Endothelial cell of umbilical vein (primary cell): ENCODE data around the gene FTO. TPM values are rescaled to one million over a fixed set of nuclear protein-coding genes. Genes with fewer than 3 reads are reported as not detected.

Experiments
- BruUV-seq: library from RNA; stranded (reverse); fragments of 400-500 nt; replicated peaks from 2 replicates; lab custom pipeline; 2021; lab: Mats Ljungman, UMichigan
- CTCF ChIA-PET: fragments of 300-600, 350-600 bp; sonication (Branson Sonifier 250); formaldehyde crosslinking; loops from one replicate; lab custom pipeline; 2021; ENCODE audit warnings: antibody characterized with exemption, inconsistent platforms; lab: Charles Lee
- POLR2A ChIA-PET: fragments of 300-600, 350-600 bp; sonication (Branson Sonifier 250); formaldehyde crosslinking; loops from one replicate; lab custom pipeline; 2021; ENCODE audit warnings: antibody characterized with exemption, inconsistent platforms; lab: Charles Lee
- DNase-seq: peaks from one replicate; pipeline ENCODE4 v3.0.0-alpha.2; 2011; ENCODE audit warnings: low read depth, low spot score
- FAIRE-seq: peaks from 2 replicates; lab custom pipeline; 2011; peaks lifted over from hg19 to GRCh38; lab: Jason Lieb, UNC
- H2AFZ ChIP-seq: 2 replicates; pipeline ENCODE4 v1.6.0; 2012; ENCODE audit warnings: low read depth, low read length, control low read depth, inconsistent platforms
- H3K27ac ChIP-seq: 2 replicates; pipeline ENCODE4 v1.5.1; 2011; ENCODE audit warnings: low read depth, mild to moderate bottlenecking, control low read depth, low read length, moderate library complexity; ENCODE audit not compliant: insufficient read depth
- H3K27me3 ChIP-seq, 2 experiments: 2 replicates each; pipeline versions ENCODE4 v1.6.0 to v1.6.1; 2011; ENCODE audit warnings: low read length in 2 of 2, mixed read lengths in 1 of 2; ENCODE audit not compliant: control insufficient read depth in 2 of 2, insufficient read depth in 2 of 2
- H3K36me3 ChIP-seq, 2 experiments: 2 replicates in 1 of 2; 3 replicates in 1 of 2; pipeline ENCODE4 v1.5.1; 2011; ENCODE audit warnings: low read length in 2 of 2, mild to moderate bottlenecking in 1 of 2, moderate library complexity in 1 of 2; ENCODE audit not compliant: control insufficient read depth in 2 of 2, insufficient read depth in 2 of 2; ENCODE audit errors: extremely low read depth in 1 of 2
- H3K4me1 ChIP-seq: 3 replicates; pipeline ENCODE4 v1.5.1; 2011; ENCODE audit warnings: mild to moderate bottlenecking, low read length; ENCODE audit not compliant: control insufficient read depth, insufficient read depth; ENCODE audit errors: extremely low read depth
- H3K4me2 ChIP-seq: 2 replicates; pipeline ENCODE4 v1.6.1; 2011; ENCODE audit warnings: low read length, control low read depth, mixed read lengths; ENCODE audit not compliant: insufficient read depth
- H3K4me3 ChIP-seq, 3 experiments: fragments of 200-600 bp in 1 of 3; sonication (generic), shearing (Covaris generic) in 1 of 3; replicated peaks in 1 of 3; 2 replicates each; pipeline ENCODE4 v1.5.1; 2011 to 2016; ENCODE audit warnings: control low read depth in 3 of 3, low read length in 3 of 3, mild to moderate bottlenecking in 2 of 3, inconsistent platforms in 1 of 3, low read depth in 1 of 3, moderate library complexity in 1 of 3; ENCODE audit not compliant: insufficient read depth in 1 of 3
- H3K79me2 ChIP-seq: 2 replicates; pipeline ENCODE4 v1.6.0; 2012; ENCODE audit warnings: low read length, inconsistent platforms; ENCODE audit not compliant: control insufficient read depth, insufficient read depth
- H3K9ac ChIP-seq: replicated peaks from 2 replicates; pipeline ENCODE3; 2011; ENCODE audit warnings: low read length, control low read depth; ENCODE audit not compliant: insufficient read depth; ENCODE audit errors: extremely low read depth
- H3K9me1 ChIP-seq: replicated peaks from 3 replicates; pipeline ENCODE4 v1.6.0; 2011; ENCODE audit warnings: mild to moderate bottlenecking, low read length; ENCODE audit not compliant: control insufficient read depth, insufficient read depth; ENCODE audit errors: extremely low read depth
- H3K9me3 ChIP-seq: replicated peaks from 2 replicates; pipeline ENCODE4 v1.5.1; 2012; ENCODE audit warnings: low read length, inconsistent platforms; ENCODE audit not compliant: control insufficient read depth, insufficient read depth
- H4K20me1 ChIP-seq: replicated peaks from 2 replicates; pipeline ENCODE3; 2011; ENCODE audit warnings: mild to moderate bottlenecking, low read length; ENCODE audit not compliant: control insufficient read depth, insufficient read depth; ENCODE audit errors: extremely low read depth
- EZH2 ChIP-seq: IDR thresholded peaks from 2 replicates; pipeline ENCODE4 v1.6.1; 2012; ENCODE audit warnings: borderline replicate concordance, low read depth, mild to moderate bottlenecking, moderate library complexity, low read length, inconsistent platforms; ENCODE audit not compliant: severe bottlenecking
- FOS ChIP-seq: IDR thresholded peaks from 2 replicates; pipeline ENCODE4 v1.6.1; 2011; ENCODE audit warnings: mild to moderate bottlenecking, low read length, moderate library complexity, borderline replicate concordance; ENCODE audit not compliant: insufficient read depth
- GATA2 ChIP-seq: IDR thresholded peaks from 2 replicates; pipeline ENCODE4 v1.7.0; 2011; ENCODE audit warnings: low read depth, mild to moderate bottlenecking, moderate library complexity, mixed read lengths, low read length; ENCODE audit not compliant: insufficient read length, insufficient read depth
- JUN ChIP-seq: IDR thresholded peaks from 2 replicates; pipeline ENCODE4 v1.6.1; 2011; ENCODE audit warnings: borderline replicate concordance, low read depth; ENCODE audit not compliant: insufficient read length, insufficient read depth
- MYC ChIP-seq: IDR thresholded peaks from one replicate; pipeline ENCODE4 v1.6.1; 2011; ENCODE audit warnings: mild to moderate bottlenecking, low read depth, low read length
- POLR2A ChIP-seq: IDR thresholded peaks from 2 replicates; pipeline ENCODE4 v1.6.1; 2012; ENCODE audit warnings: low read depth, mild to moderate bottlenecking, control low read depth, low read length
- POLR2AphosphoS5 ChIP-seq: IDR thresholded peaks from 2 replicates; pipeline ENCODE4 v1.6.1; 2012; ENCODE audit warnings: low read depth, mild to moderate bottlenecking, control low read depth, low read length, moderate library complexity; ENCODE audit not compliant: insufficient read depth
- dilution Hi-C: fragments of 300-500 bp; cut with MboI; formaldehyde crosslinking; loops from one replicate; pipeline ENCODE4 v1.15.0; 2019; ENCODE audit warnings: low sequenced_read_pairs; ENCODE audit not compliant: extremely low pct_ligation_motif_present
- intact Hi-C: fragments of 100-400 bp; cut with micrococcal nuclease; formaldehyde crosslinking; loops from one replicate; pipeline ENCODE4 v1.10.0; 2022
- polyA plus RNA-seq, 4 experiments: library from polyadenylated mRNA; depleted of rRNA in 3 of 4; stranded (reverse) in 3 of 4; unstranded in 1 of 4; fragments of >200 nt; gene quantifications; 2 replicates each; pipeline versions ENCODE4 v1.2.1 to v1.2.3, GENCODE V29; 2011 to 2012; ENCODE audit warnings: missing spikeins in 1 of 4
- total RNA-seq: library from RNA; stranded (reverse); gene quantifications from 2 replicates; pipeline ENCODE4 v1.2.3, GENCODE V29; 2021
- TF ChIP-seq, protein P1 (sequence below): IDR thresholded peaks from 2 replicates; pipeline ENCODE4 v1.6.1; 2011; ENCODE audit not compliant: insufficient read depth, insufficient read length
- TF ChIP-seq, protein P2 (sequence below), 2 donors: IDR thresholded peaks; 1 replicate in 1 of 2; 2 replicates in 1 of 2; pipeline ENCODE4 v1.5.1; 2011; ENCODE audit warnings: low read length in 2 of 2, mild to moderate bottlenecking in 2 of 2, moderate library complexity in 2 of 2, control low read depth in 1 of 2, inconsistent platforms in 1 of 2, low read depth in 1 of 2; ENCODE audit not compliant: insufficient read depth in 1 of 2; ENCODE audit errors: extremely low read depth in 1 of 2

The FTO gene
- total and polyA plus RNA-seq, 2 donors (not counting 3 experiments of a cell fraction or from before 2014, with no cell fraction given) = 48.6 to 87.1 TPM

DNA sequence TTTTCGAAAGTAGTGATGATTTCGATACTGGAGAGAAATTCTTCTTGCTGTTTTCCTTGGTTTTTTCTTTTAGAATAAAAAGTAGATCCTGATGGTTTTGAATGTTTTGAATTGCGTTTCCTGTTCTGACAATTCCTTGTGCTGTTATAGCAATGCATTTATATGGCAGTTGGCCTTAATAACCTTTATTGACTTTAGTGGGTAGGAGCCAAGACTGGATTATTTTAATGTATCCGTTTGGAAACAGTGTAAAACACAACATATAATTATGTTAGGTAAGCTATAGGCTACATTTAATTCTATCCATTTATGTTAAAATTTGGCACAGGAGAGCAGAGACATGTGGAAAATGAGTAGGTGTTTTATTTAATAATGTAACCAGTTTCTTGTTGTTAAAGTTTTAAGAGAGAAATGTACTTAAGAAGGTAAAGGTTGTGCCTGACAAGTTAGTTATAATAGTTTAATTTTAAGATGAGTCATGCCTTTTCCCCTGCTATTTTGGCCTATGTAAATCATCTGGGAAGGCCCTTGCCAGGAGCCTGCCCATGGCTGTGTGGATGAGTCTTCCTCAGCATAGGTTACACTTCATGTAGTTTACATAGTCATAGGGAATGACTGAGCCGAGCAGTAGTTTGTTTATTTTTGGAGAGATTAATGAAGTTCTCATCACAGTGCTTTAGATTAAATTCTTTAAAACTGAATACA lies 189.9 kb downstream of the FTO start:
- dilution Hi-C loops (no loop called here), intact Hi-C loops (loop anchor here (2.0 to 5.0 kb wide), 5 partner anchors 121 to 1063 kb away; partner anchors contain the start of gene IRX5)
- FAIRE-seq = peak; percentile 78
- H3K79me2 ChIP-seq = no peaks in the 10 kb centered on the region
- H3K36me3 ChIP-seq = no peaks in the 10 kb centered on the region
- H3K9ac ChIP-seq = no peak overlapping the region
- peak overlapping the region; percentile 31 for H3K27ac ChIP-seq
- H3K4me2 ChIP-seq = peak overlapping the region; percentile 45
- no peaks in the 10 kb centered on the region for H3K9me1 ChIP-seq
- no peak overlapping the region for H2AFZ ChIP-seq
- H3K4me3 ChIP-seq = no peak overlapping the region
- H4K20me1 ChIP-seq = peaks cover 2% of the 10 kb centered on the region
- BruUV-seq = no TSS peak
- POLR2A ChIA-PET = no interaction called here
- H3K9me3 ChIP-seq = no peaks in the 10 kb centered on the region
- peaks cover 23% of the 10 kb centered on the region for H3K4me1 ChIP-seq
- DNase-seq = peak; percentile 70
- TF ChIP-seq POLR2A (no peak), EZH2 (no peak), GATA2 (no peak), FOS (peak; percentile 36), MYC (no peak), JUN (peak; percentile 24), POLR2AphosphoS5 (no peak)
- TF ChIP-seq, protein P1, sequence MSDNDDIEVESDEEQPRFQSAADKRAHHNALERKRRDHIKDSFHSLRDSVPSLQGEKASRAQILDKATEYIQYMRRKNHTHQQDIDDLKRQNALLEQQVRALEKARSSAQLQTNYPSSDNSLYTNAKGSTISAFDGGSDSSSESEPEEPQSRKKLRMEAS = no peak
- TF ChIP-seq, protein P2, sequence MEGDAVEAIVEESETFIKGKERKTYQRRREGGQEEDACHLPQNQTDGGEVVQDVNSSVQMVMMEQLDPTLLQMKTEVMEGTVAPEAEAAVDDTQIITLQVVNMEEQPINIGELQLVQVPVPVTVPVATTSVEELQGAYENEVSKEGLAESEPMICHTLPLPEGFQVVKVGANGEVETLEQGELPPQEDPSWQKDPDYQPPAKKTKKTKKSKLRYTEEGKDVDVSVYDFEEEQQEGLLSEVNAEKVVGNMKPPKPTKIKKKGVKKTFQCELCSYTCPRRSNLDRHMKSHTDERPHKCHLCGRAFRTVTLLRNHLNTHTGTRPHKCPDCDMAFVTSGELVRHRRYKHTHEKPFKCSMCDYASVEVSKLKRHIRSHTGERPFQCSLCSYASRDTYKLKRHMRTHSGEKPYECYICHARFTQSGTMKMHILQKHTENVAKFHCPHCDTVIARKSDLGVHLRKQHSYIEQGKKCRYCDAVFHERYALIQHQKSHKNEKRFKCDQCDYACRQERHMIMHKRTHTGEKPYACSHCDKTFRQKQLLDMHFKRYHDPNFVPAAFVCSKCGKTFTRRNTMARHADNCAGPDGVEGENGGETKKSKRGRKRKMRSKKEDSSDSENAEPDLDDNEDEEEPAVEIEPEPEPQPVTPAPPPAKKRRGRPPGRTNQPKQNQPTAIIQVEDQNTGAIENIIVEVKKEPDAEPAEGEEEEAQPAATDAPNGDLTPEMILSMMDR (IDR thresholded peaks at IDR 0.05; ENCODE audit: extremely low read depth in 1 of 2, insufficient read depth in 1 of 2, low read depth in 1 of 2, low read length in 2 of 2) = no peak
- H3K27me3 ChIP-seq = no peaks in the 10 kb centered on the region
- CTCF ChIA-PET = interaction anchor here (1.0 to 1.7 kb wide), 2 partner anchors 33 to 1364 kb away, joined by 3 to 4 read pairs; no protein-coding TSS in a partner anchor
